ENCODE results near the gene HAPSTR1. TPM values are rescaled to one million over a fixed set of nuclear protein-coding genes. Genes with fewer than 3 reads are reported as not detected.
A peak's percentile ranks its signal among the peaks of the same experiment; 100 is the strongest.

HAPSTR1 gene
- total and polyA plus RNA-seq, 2 of the 13 experiments (the other 11 are each of a cell fraction or from before 2014, with no cell fraction given), result 25.2 to 83.2 TPM

DNA sequence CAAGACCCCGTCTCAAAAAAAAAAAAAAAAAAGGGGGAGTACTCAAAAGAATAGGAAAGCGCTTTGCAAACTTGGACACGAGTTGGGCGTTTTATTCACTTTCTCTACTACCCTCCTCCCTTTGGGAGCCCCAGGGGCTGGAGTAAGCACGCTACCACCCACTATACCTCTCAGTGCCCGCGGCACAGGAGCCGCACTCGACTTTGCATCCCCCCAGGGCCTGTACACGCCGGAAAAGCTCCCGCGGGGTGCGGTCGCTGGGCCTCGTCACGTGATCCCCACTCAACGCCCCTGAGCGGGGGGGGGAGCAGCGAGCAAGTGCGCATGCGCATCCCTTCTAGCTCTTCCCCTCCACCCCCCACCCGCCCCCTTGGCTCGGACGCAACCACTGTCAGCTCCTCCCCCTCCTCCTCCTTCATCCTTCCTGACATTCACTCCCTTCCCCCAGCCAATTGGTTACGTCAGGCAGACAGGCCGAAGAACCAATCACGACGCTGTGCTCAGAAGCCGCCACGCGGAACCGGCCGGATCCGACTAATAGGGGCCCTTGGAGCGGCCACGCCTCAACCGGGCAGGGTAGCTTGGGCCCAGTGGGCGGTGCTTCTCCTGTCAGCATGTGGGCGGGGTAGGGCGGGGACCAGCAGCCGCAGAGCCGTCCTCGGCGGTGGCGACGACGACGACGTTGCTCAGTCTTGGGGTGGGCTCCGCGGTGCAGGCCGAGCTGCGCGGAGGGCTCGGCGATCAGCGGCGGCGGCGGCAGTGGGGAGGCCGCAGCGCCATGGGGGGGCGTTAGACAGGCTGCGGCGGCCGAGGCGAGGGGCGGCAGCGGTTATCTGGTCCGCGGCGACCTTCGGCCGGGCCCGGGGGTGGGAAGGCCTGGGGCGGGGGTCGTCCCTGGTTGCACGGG, at the start of gene HAPSTR1 (continued):
- TF ChIP-seq, protein P1, sequence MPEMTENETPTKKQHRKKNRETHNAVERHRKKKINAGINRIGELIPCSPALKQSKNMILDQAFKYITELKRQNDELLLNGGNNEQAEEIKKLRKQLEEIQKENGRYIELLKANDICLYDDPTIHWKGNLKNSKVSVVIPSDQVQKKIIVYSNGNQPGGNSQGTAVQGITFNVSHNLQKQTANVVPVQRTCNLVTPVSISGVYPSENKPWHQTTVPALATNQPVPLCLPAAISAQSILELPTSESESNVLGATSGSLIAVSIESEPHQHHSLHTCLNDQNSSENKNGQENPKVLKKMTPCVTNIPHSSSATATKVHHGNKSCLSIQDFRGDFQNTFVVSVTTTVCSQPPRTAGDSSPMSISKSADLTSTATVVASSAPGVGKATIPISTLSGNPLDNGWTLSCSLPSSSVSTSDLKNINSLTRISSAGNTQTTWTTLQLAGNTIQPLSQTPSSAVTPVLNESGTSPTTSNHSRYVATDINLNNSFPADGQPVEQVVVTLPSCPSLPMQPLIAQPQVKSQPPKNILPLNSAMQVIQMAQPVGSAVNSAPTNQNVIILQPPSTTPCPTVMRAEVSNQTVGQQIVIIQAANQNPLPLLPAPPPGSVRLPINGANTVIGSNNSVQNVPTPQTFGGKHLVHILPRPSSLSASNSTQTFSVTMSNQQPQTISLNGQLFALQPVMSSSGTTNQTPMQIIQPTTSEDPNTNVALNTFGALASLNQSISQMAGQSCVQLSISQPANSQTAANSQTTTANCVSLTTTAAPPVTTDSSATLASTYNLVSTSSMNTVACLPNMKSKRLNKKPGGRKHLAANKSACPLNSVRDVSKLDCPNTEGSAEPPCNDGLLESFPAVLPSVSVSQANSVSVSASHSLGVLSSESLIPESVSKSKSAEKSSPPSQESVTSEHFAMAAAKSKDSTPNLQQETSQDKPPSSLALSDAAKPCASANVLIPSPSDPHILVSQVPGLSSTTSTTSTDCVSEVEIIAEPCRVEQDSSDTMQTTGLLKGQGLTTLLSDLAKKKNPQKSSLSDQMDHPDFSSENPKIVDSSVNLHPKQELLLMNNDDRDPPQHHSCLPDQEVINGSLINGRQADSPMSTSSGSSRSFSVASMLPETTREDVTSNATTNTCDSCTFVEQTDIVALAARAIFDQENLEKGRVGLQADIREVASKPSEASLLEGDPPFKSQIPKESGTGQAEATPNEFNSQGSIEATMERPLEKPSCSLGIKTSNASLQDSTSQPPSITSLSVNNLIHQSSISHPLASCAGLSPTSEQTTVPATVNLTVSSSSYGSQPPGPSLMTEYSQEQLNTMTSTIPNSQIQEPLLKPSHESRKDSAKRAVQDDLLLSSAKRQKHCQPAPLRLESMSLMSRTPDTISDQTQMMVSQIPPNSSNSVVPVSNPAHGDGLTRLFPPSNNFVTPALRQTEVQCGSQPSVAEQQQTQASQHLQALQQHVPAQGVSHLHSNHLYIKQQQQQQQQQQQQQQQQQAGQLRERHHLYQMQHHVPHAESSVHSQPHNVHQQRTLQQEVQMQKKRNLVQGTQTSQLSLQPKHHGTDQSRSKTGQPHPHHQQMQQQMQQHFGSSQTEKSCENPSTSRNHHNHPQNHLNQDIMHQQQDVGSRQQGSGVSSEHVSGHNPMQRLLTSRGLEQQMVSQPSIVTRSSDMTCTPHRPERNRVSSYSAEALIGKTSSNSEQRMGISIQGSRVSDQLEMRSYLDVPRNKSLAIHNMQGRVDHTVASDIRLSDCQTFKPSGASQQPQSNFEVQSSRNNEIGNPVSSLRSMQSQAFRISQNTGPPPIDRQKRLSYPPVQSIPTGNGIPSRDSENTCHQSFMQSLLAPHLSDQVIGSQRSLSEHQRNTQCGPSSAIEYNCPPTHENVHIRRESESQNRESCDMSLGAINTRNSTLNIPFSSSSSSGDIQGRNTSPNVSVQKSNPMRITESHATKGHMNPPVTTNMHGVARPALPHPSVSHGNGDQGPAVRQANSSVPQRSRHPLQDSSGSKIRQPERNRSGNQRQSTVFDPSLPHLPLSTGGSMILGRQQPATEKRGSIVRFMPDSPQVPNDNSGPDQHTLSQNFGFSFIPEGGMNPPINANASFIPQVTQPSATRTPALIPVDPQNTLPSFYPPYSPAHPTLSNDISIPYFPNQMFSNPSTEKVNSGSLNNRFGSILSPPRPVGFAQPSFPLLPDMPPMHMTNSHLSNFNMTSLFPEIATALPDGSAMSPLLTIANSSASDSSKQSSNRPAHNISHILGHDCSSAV (CRISPR knock-in tag; IDR thresholded peaks at IDR 0.05; ENCODE audit: borderline replicate concordance), result 0 out of 2 replicates have a peak, but pooled peaks have one; percentile 42
- 0 out of 2 replicates have a peak, but pooled peaks have one; percentile 3 for TF ChIP-seq GTF3A (CRISPR knock-in tag; conservative IDR thresholded peaks at IDR 0.05)
- TF ChIP-seq, protein P2, sequence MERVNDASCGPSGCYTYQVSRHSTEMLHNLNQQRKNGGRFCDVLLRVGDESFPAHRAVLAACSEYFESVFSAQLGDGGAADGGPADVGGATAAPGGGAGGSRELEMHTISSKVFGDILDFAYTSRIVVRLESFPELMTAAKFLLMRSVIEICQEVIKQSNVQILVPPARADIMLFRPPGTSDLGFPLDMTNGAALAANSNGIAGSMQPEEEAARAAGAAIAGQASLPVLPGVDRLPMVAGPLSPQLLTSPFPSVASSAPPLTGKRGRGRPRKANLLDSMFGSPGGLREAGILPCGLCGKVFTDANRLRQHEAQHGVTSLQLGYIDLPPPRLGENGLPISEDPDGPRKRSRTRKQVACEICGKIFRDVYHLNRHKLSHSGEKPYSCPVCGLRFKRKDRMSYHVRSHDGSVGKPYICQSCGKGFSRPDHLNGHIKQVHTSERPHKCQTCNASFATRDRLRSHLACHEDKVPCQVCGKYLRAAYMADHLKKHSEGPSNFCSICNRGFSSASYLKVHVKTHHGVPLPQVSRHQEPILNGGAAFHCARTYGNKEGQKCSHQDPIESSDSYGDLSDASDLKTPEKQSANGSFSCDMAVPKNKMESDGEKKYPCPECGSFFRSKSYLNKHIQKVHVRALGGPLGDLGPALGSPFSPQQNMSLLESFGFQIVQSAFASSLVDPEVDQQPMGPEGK (CRISPR knock-in tag; IDR thresholded peaks at IDR 0.05), result peak; percentile 97
- peak; percentile 95 for TF ChIP-seq ZNF331 (CRISPR knock-in tag; IDR thresholded peaks at IDR 0.05)
- TF ChIP-seq, protein P3, sequence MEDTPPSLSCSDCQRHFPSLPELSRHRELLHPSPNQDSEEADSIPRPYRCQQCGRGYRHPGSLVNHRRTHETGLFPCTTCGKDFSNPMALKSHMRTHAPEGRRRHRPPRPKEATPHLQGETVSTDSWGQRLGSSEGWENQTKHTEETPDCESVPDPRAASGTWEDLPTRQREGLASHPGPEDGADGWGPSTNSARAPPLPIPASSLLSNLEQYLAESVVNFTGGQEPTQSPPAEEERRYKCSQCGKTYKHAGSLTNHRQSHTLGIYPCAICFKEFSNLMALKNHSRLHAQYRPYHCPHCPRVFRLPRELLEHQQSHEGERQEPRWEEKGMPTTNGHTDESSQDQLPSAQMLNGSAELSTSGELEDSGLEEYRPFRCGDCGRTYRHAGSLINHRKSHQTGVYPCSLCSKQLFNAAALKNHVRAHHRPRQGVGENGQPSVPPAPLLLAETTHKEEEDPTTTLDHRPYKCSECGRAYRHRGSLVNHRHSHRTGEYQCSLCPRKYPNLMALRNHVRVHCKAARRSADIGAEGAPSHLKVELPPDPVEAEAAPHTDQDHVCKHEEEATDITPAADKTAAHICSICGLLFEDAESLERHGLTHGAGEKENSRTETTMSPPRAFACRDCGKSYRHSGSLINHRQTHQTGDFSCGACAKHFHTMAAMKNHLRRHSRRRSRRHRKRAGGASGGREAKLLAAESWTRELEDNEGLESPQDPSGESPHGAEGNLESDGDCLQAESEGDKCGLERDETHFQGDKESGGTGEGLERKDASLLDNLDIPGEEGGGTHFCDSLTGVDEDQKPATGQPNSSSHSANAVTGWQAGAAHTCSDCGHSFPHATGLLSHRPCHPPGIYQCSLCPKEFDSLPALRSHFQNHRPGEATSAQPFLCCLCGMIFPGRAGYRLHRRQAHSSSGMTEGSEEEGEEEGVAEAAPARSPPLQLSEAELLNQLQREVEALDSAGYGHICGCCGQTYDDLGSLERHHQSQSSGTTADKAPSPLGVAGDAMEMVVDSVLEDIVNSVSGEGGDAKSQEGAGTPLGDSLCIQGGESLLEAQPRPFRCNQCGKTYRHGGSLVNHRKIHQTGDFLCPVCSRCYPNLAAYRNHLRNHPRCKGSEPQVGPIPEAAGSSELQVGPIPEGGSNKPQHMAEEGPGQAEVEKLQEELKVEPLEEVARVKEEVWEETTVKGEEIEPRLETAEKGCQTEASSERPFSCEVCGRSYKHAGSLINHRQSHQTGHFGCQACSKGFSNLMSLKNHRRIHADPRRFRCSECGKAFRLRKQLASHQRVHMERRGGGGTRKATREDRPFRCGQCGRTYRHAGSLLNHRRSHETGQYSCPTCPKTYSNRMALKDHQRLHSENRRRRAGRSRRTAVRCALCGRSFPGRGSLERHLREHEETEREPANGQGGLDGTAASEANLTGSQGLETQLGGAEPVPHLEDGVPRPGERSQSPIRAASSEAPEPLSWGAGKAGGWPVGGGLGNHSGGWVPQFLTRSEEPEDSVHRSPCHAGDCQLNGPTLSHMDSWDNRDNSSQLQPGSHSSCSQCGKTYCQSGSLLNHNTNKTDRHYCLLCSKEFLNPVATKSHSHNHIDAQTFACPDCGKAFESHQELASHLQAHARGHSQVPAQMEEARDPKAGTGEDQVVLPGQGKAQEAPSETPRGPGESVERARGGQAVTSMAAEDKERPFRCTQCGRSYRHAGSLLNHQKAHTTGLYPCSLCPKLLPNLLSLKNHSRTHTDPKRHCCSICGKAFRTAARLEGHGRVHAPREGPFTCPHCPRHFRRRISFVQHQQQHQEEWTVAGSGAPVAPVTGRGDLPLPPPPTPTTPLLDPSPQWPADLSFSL (CRISPR knock-in tag; IDR thresholded peaks at IDR 0.05), result no peak
- TF ChIP-seq CBX2 (IDR thresholded peaks at IDR 0.05; ENCODE audit: low read depth, low read length), result no peak
- no peak for TF ChIP-seq CBX2 (CRISPR knock-in tag; IDR thresholded peaks at IDR 0.05; ENCODE audit: low read depth)
- TF ChIP-seq NR2F1 (CRISPR knock-in tag; IDR thresholded peaks at IDR 0.05), result peak; percentile 9 to 39; a peak in 2 of 4 replicates
